ENCODE data around the gene MORN5. TPM values are rescaled to one million over a fixed set of nuclear protein-coding genes. Genes with fewer than 3 reads are reported as not detected.

MORN5 gene
- total RNA-seq: not detected in 2 replicates

GRCh38 chr9:122159026-122159924 lies at the start of gene MORN5, which contains the start of gene NDUFA8:
Gene MORN5, plus strand, starts transcription at chr9:122159908. Its CDS starts 65 bp downstream, at chr9:122159973.
Gene NDUFA8, minus strand, starts transcription at chr9:122159779. Its CDS starts 102 bp downstream, at chr9:122159677.

GRCh38 chr9:122228568-122229484 lies 69.1 kb downstream of the MORN5 start, which contains the start of gene LHX6:
Gene LHX6, minus strand, starts transcription at chr9:122228957. Its CDS starts 217 bp downstream, at chr9:122228740.

Other genes starting within 250 kb of the MORN5 start
- gene TTLL11, start 66.6 kb upstream of the MORN5 start, total RNA-seq: 2.1 and 5.2 TPM in 2 replicates
- gene NDUFA8, start 129 bp upstream of the MORN5 start, total RNA-seq: 35.5 and 46.3 TPM in 2 replicates
- 0.14 and 0.34 TPM in 2 replicates for gene LHX6, start 69.0 kb downstream of the MORN5 start, total RNA-seq
- 14.7 and 18.2 TPM in 2 replicates for gene RBM18, start 104.9 kb downstream of the MORN5 start, total RNA-seq
- gene MRRF, start 105.0 kb downstream of the MORN5 start, total RNA-seq: 33.2 and 54.7 TPM in 2 replicates
- gene PTGS1, start 211.1 kb downstream of the MORN5 start, total RNA-seq: 0.28 and 0.34 TPM in 2 replicates

Data from nasal cavity respiratory epithelium epithelial cell of viscerocranial mucosa (primary cell).